Mucosa of stomach (tissue), 1 donor: ENCODE results near the gene CELF4.

Experiments used
- H3K27me3 ChIP-seq: one replicate; pipeline ENCODE4 v1.7.0; 2013; ENCODE audit warnings: mild to moderate bottlenecking, low read length; ENCODE audit not compliant: control insufficient read depth, insufficient read depth
- H3K36me3 ChIP-seq: one replicate; pipeline ENCODE4 v1.7.0; 2013; ENCODE audit warnings: low read length; ENCODE audit not compliant: control insufficient read depth, insufficient read depth
- H3K4me1 ChIP-seq: one replicate; pipeline ENCODE4 v1.7.0; 2013; ENCODE audit warnings: mild to moderate bottlenecking, low read length; ENCODE audit not compliant: control insufficient read depth, insufficient read depth
- H3K4me3 ChIP-seq: one replicate; pipeline ENCODE4 v1.7.0; 2013; ENCODE audit warnings: low read length
- H3K9ac ChIP-seq: one replicate; pipeline ENCODE4 v1.7.0; 2013; ENCODE audit warnings: mild to moderate bottlenecking, low read length, moderate library complexity
- H3K9me3 ChIP-seq: one replicate; pipeline ENCODE4 v1.7.0; 2013; ENCODE audit warnings: mild to moderate bottlenecking, low read length, moderate library complexity; ENCODE audit not compliant: control insufficient read depth
- donor health status: Pancreatic carcinoma.

CELF4 gene

DNA sequence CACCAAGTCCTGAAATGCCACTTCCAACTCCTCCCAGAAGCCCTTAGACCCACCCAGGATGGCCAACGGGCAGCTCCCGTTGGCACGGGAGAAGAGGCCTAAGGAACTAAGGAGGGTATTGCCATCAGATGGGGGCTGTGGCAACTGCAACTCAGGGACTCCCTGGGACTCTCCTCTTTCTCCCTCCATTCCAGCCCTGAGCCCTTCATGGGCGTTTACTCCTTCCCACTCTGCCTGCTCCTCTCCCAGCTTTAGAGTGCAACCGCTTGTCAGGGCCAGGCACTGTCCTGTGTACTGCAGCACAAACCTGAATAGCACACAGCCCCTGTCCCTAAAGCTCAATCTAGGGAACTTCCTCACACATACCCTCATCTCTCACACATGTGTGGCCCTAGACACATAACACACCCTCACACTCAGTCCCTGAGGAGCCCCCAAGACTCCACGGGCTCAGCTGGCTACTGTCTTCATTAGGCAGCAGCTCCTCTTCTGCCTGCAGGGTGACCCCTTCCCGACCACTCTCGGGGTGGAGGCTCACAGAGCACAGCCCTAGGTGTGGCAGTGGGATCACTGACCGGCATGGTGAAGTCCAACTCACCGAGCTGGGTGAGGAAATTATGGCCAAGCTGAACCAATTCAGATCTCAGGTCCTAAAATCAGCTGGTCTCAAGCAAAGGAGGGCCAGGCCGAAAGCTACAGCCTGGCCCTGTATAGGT lies 316.3 kb downstream of the CELF4 start:
- Histone ChIP-seq H3K27me3 (peaks cover 16% of the 10 kb centered on the region), H3K9ac (no peak overlapping the region), H3K9me3 (no peaks in the 10 kb centered on the region), H3K4me1 (no peaks in the 10 kb centered on the region), H3K4me3 (no peak overlapping the region), H3K36me3 (no peaks in the 10 kb centered on the region)

DNA sequence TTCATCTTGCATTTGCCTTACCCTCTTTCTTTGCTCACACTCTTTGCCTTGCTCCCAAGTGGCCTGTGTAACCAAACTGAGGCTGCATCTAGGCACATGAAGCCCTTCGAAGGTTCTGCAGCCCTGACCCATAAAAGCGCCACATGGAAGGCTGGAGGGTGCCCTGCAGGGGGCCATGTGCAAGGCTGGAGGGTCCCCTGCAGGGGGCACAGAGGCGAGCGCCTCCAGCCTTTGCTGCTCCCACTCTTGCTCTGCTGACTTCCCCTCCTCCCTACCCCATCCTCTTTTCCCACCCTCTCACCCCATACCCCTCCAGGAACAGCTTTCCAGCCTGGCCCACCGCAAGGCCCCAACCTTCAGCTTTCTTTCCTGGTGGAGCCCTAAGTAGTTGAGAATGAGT lies 317.3 kb downstream of the CELF4 start:
- no peaks in the 10 kb centered on the region for H3K9me3 ChIP-seq
- no peaks in the 10 kb centered on the region for H3K36me3 ChIP-seq
- H3K9ac ChIP-seq: no peak overlapping the region
- H3K4me3 ChIP-seq: no peak overlapping the region
- H3K4me1 ChIP-seq: no peaks in the 10 kb centered on the region
- peaks cover 12% of the 10 kb centered on the region for H3K27me3 ChIP-seq

DNA sequence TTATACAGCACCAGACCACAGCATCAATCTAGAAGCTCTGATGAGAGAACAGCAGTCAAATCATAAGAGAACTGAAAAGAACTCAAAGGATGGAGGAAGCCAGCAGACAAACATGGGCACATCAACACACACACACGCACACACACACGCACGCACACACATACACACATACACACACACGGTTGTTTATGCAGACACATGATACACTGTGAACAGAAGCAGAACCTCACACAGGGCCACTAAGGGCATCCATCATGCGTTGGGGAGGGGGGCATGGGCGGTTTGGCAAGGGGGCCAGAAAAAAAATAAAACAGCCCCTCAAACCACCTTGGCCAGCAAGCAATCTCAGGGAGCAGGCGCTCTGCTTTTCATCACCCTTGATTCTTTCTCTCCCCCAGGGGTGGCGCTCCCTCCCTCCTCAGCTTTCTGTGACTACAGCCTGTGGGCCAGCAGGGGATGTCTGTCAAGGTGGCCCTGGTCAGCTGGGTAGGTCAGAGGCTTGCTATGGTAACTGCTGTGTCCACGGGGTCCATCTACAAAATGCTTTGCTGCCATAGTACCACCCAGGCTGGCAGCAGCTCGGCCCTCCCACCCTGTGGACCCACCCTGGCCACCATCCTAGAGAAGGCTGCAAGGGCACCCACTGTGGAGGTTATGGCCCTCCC lies 318.0 kb downstream of the CELF4 start:
- peaks cover 6% of the 10 kb centered on the region for H3K27me3 ChIP-seq
- no peaks in the 10 kb centered on the region for H3K36me3 ChIP-seq
- no peaks in the 10 kb centered on the region for H3K9me3 ChIP-seq
- no peak overlapping the region for H3K9ac ChIP-seq
- H3K4me3 ChIP-seq: no peak overlapping the region
- no peaks in the 10 kb centered on the region for H3K4me1 ChIP-seq

DNA sequence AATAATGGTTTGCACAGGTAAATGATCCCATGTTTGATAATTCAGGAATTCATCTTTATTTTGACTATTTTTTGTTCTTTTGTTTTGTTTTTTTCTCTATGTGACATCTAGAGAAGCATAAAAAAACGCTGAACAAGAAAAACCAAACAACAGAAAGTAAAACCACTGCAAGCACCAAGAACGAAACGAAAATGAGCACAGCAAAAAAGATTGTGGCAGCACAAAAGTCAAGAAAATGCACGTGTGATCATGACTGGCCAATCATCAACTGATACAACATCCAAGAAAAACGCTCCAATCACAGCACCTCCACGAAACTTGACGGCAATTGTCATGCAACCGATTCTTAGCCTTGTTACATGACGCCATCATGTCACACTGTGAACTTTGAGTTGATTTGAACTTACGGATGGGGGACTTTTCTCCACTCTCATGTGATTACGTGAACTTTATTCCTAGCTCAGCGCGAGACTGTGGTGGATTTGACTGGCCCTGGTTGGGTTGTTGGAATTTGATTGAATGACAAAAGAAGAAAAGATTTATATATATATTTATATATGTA lies 318.7 kb downstream of the CELF4 start:
- Histone ChIP-seq H3K36me3 (no peaks in the 10 kb centered on the region), H3K9ac (no peak overlapping the region), H3K27me3 (peaks cover 6% of the 10 kb centered on the region), H3K4me1 (no peaks in the 10 kb centered on the region), H3K4me3 (no peak overlapping the region), H3K9me3 (no peaks in the 10 kb centered on the region)

DNA sequence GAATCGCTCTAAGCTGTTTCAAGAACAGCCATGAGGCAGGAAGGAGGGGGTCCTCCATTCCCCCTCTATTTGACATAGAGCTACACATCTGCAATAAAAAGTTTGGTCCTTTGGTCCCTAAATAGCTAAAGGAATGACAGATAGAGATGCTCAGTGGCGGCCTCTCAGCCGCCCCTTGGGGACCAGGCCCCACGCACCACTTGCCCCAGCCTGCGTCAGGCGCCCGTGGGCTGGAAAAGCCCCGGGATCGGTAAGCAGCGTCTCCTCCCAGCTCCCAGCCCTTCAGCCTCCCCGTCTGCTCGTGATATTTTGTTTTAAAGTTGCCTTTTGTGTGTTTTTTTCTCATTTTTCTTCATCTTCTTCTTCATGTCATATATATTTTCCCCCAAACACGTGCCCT lies 321.0 kb downstream of the CELF4 start:
- peaks cover 6% of the 10 kb centered on the region for H3K27me3 ChIP-seq
- H3K9me3 ChIP-seq: no peaks in the 10 kb centered on the region
- H3K4me1 ChIP-seq: no peaks in the 10 kb centered on the region
- H3K4me3 ChIP-seq: no peak overlapping the region
- H3K9ac ChIP-seq: no peak overlapping the region
- no peaks in the 10 kb centered on the region for H3K36me3 ChIP-seq

DNA sequence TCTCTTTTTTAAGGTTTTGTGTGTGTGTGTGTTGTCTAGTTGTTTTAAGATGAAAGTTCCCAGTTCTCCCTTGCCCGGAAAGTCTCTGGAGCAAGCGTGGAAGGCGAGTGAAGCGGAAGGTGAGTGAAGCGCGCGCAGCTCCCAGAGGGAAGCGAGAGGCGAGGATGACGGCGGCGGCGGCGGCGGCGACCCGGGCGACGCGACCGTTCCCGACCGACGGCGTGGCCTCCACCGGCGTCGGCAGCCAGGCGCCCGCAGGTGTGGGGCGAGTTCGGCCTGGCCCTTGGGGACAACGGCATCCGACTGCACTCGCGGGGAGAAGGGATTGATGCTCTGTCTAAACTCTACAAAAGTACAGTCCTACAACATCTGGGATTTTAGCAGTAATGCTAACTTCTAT lies 321.9 kb downstream of the CELF4 start:
- H3K27me3 ChIP-seq: peaks cover 6% of the 10 kb centered on the region
- no peak overlapping the region for H3K4me3 ChIP-seq
- H3K9me3 ChIP-seq: no peaks in the 10 kb centered on the region
- H3K4me1 ChIP-seq: no peaks in the 10 kb centered on the region
- no peaks in the 10 kb centered on the region for H3K36me3 ChIP-seq
- H3K9ac ChIP-seq: no peak overlapping the region

DNA sequence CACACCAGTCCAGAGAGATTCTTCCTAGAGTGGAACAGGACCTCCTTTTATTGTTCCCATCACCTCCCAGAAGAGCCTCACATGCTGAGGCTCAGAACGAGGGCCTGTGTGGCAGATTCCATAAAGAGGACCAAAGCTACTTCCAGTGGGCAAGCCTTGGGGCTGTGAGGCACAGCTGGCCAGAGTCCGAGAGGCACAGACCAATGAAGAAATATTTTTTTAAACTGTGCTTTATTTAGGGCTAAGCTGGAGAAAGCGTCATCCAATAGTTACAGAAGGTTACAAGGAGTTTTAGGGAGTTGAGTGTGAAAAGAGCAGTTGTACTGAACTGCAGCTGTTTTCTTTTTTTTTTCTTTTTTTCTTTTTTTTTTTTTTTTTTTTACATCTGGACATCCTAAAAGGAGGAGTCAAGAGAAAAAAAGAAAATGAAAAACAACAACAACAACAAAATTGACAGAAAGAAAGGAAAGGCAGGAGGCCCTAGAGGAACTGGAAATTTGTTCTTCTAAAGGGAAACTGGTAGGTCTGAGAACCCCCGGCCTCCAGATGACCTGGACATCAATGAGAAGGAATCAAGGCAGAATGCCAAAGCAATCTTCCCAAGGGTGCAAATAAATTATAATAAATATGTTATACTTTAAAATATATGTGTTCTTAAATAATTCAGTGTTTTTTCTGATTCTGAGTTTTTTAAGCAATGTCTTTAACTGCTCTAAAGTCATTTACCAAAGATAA lies 322.6 kb downstream of the CELF4 start:
- Histone ChIP-seq H3K36me3 (no peaks in the 10 kb centered on the region), H3K4me1 (no peaks in the 10 kb centered on the region), H3K9me3 (no peaks in the 10 kb centered on the region), H3K9ac (no peak overlapping the region), H3K4me3 (no peak overlapping the region), H3K27me3 (peaks cover 6% of the 10 kb centered on the region)

DNA sequence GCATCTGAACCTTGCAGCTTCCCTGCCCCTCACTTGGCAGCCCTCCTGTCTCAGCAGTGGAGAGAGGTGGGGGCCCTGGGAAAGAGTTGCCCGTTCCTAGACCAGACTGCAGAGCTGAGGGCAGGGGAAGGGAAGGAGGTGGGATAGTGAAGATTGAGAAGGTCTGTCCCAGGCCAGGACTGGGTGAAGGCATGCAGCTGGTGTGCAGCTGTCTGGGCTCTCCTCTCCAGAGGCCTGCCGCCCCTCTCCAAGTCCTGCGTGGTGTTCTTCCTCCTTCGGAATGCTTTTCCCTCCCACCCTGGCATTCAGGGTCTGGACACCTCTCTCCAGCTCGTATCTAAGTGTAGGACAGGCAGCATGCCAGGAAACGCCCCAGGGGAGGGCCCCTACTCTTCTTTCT lies 323.5 kb downstream of the CELF4 start:
- no peaks in the 10 kb centered on the region for H3K9me3 ChIP-seq

DNA sequence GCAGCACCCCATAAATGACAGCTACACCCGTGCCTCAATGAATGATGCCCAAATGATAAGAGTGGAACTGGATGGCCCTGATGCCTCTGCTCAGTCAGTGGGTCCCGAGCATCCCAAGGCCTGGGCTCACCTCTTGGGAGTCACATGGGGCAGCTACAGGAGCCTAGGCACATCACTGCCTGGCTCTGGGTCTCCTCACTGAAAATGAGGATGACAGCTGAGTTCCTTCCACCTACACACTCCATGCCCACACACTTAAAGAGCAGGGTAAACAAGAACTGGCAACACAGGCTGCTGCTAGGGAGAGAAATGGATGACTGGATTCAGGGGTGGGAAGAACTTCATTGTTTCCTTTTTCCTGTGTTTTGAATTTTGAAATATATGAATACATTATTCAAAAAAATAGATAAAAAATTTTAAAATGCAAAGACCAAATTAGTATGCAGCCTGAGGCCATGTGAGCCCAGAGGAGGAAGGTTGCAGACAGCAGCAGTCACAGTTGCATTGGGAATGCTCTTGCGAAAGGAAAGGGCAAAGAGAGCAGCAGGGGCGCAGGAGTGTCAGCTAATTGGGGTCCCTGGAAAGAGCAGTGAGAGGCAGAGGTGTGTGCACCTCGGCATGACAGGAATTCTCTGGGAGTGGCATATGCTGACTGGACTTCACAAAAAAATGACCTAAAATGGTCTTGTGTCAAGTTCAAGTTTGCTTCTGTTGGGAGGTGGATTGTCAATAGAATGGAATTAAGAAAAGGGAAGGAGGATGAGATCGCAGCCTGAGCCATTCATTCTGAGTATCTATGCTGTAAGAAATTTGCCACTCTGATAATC lies 327.1 kb downstream of the CELF4 start:
- H3K36me3 ChIP-seq: no peaks in the 10 kb centered on the region
- no peak overlapping the region for H3K9ac ChIP-seq
- no peaks in the 10 kb centered on the region for H3K9me3 ChIP-seq
- no peaks in the 10 kb centered on the region for H3K4me1 ChIP-seq
- H3K27me3 ChIP-seq: no peaks in the 10 kb centered on the region
- H3K4me3 ChIP-seq: no peak overlapping the region

More for the DNA sequence above, 323.5 kb downstream of the CELF4 start:
- Histone ChIP-seq H3K4me1 (no peaks in the 10 kb centered on the region), H3K27me3 (peaks cover 6% of the 10 kb centered on the region), H3K9ac (no peak overlapping the region), H3K36me3 (no peaks in the 10 kb centered on the region), H3K4me3 (no peak overlapping the region)

DNA sequence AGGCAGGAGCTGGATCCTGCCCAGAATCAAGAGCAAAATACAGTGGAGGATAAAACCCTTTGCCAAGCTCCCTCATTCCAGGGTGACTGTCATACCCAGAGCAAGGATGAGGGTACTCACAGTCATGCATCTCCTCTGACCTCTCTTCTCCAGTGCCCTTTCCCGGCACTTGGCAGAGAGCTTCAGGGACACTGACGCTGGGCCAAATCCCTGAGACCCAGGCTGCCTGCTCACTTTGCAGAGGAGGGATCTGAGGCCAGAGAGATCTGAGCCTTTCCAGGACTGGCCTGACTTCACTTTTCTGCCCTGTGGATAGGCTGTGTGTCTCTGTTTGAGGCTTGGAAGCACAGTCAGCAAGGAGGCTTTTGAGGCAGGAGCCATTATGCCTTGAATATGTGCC lies 330.0 kb downstream of the CELF4 start:
- H3K9ac ChIP-seq: no peak overlapping the region
- H3K36me3 ChIP-seq: no peaks in the 10 kb centered on the region
- H3K27me3 ChIP-seq: no peaks in the 10 kb centered on the region
- H3K4me1 ChIP-seq: no peaks in the 10 kb centered on the region
- no peaks in the 10 kb centered on the region for H3K9me3 ChIP-seq
- no peak overlapping the region for H3K4me3 ChIP-seq

DNA sequence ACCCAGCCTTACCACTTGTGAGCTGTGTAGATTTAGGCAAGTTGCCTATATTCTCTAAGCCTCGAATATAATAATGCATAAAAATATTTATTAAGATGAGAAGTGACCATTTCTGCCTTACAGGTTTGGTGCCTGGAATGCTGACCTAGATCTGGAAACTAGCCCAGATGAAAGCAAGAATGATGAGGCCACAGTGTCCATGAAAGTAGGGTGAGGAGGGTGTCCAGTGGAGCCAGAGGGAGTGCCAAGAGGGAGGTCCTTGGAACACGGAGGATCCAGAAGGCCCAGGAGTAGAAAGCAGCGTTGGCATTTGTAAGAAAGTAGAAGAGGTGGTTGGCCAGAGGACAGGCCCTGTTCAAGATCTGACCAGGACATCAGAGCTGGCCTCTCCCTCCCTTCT lies 334.3 kb downstream of the CELF4 start:
- no peaks in the 10 kb centered on the region for H3K27me3 ChIP-seq
- no peak overlapping the region for H3K9ac ChIP-seq
- H3K9me3 ChIP-seq: no peaks in the 10 kb centered on the region
- H3K4me1 ChIP-seq: no peaks in the 10 kb centered on the region
- no peaks in the 10 kb centered on the region for H3K36me3 ChIP-seq
- no peak overlapping the region for H3K4me3 ChIP-seq
